ENCODE data around the gene GCFC2. TPM values are rescaled to one million over a fixed set of nuclear protein-coding genes. Genes with fewer than 3 reads are reported as not detected.

The GCFC2 gene
- total RNA-seq, 1 experiment from 2014 or later: 20.1 TPM

DNA sequence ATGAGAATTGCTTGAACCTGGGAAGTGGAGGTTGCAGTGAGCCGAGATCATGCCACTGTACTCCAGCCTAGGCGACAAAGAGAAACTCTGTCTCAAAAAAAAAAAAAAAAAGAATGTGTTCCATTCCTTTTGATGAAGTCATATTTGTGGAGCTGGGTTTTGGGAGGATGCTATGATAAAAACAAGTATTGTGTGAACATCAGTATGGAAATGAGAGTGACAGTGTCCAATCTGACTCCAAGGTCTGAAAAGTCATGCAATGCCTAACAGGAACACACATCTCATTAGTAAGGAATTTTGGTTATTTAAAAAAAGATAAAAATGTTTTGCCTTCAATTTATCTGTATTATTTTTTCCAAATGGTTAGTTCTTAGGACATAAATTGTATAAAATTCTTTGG lies 11.8 kb downstream of the GCFC2 start:
- Histone ChIP-seq H3K27ac (ENCODE audit: low read depth, low read length) (no peak overlapping the region), H3K4me3 (replicated peaks in 1 of 2; ENCODE audit: low read depth in 1 of 2, low read length in 2 of 2) (no peak overlapping the region), H3K27me3 (ENCODE audit: insufficient read depth, low read length) (no peaks in the 10 kb centered on the region), H3K36me3 (ENCODE audit: control insufficient read depth in 1 of 2, insufficient read depth in 2 of 2, low read length in 2 of 2) (peaks cover 12 to 28% of the 10 kb centered on the region in 2 experiments; a peak in 3 of 4 replicates), H3K9me3 (ENCODE audit: control insufficient read depth in 1 of 2, insufficient read depth in 1 of 2, low read depth in 1 of 2, low read length in 2 of 2) (no peaks in the 10 kb centered on the region), H3K4me1 (ENCODE audit: control insufficient read depth in 1 of 2, insufficient read depth in 2 of 2, low read length in 2 of 2) (no peaks in the 10 kb centered on the region), H3K9ac (ENCODE audit: low read length) (no peak overlapping the region), H3K9me2 (ENCODE audit: insufficient read depth) (no peaks in the 10 kb centered on the region), H3K79me2 (ENCODE audit: insufficient read depth, low read length) (no peaks in the 10 kb centered on the region), H2AFZ (ENCODE audit: low read depth, low read length, poor library complexity, severe bottlenecking) (no peak overlapping the region), H3K4me2 (ENCODE audit: low read length) (no peak overlapping the region), H4K20me1 (ENCODE audit: insufficient read depth) (no peaks in the 10 kb centered on the region)
- intact Hi-C loops (cut with micrococcal nuclease): no loop called here
- ChIA-PET RAD21 (ENCODE audit: low non-redundant PET in 1 of 2, low total read pairs in 2 of 2, uncharacterized antibody in 2 of 2, unreplicated experiment in 2 of 2) (no interaction called here), POLR2A (no interaction called here), CTCF (interaction anchor here (0.6 kb wide), 1 partner anchor 1243 kb away, joined by 3 read pairs; no protein-coding TSS in a partner anchor)
- no TSS peak for BruUV-seq (replicated peaks)
- TF ChIP-seq SP1 (IDR thresholded peaks at IDR 0.05; ENCODE audit: low read depth) (no peak), POLR2A (IDR thresholded peaks at IDR 0.05; ENCODE audit: borderline replicate concordance, extremely low read depth, insufficient read depth, insufficient read length) (no peak), SRF (IDR thresholded peaks at IDR 0.05; ENCODE audit: low read depth) (no peak), SIN3A (IDR thresholded peaks at IDR 0.05; ENCODE audit: low read depth) (no peak), CEBPB (IDR thresholded peaks at IDR 0.05; ENCODE audit: low read depth) (no peak), ATF3 (IDR thresholded peaks at IDR 0.05) (no peak), JUND (IDR thresholded peaks at IDR 0.05) (no peak), ZNF274 (IDR thresholded peaks at IDR 0.05; ENCODE audit: low read depth, low read length) (no peak)
- TF ChIP-seq, protein P1, sequence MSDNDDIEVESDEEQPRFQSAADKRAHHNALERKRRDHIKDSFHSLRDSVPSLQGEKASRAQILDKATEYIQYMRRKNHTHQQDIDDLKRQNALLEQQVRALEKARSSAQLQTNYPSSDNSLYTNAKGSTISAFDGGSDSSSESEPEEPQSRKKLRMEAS (IDR thresholded peaks at IDR 0.05): no peak
- TF ChIP-seq, protein P2, sequence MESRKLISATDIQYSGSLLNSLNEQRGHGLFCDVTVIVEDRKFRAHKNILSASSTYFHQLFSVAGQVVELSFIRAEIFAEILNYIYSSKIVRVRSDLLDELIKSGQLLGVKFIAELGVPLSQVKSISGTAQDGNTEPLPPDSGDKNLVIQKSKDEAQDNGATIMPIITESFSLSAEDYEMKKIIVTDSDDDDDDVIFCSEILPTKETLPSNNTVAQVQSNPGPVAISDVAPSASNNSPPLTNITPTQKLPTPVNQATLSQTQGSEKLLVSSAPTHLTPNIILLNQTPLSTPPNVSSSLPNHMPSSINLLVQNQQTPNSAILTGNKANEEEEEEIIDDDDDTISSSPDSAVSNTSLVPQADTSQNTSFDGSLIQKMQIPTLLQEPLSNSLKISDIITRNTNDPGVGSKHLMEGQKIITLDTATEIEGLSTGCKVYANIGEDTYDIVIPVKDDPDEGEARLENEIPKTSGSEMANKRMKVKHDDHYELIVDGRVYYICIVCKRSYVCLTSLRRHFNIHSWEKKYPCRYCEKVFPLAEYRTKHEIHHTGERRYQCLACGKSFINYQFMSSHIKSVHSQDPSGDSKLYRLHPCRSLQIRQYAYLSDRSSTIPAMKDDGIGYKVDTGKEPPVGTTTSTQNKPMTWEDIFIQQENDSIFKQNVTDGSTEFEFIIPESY (IDR thresholded peaks at IDR 0.05; ENCODE audit: extremely low read depth, insufficient replicate concordance, low read length): no peak
- TF ChIP-seq, protein P3, sequence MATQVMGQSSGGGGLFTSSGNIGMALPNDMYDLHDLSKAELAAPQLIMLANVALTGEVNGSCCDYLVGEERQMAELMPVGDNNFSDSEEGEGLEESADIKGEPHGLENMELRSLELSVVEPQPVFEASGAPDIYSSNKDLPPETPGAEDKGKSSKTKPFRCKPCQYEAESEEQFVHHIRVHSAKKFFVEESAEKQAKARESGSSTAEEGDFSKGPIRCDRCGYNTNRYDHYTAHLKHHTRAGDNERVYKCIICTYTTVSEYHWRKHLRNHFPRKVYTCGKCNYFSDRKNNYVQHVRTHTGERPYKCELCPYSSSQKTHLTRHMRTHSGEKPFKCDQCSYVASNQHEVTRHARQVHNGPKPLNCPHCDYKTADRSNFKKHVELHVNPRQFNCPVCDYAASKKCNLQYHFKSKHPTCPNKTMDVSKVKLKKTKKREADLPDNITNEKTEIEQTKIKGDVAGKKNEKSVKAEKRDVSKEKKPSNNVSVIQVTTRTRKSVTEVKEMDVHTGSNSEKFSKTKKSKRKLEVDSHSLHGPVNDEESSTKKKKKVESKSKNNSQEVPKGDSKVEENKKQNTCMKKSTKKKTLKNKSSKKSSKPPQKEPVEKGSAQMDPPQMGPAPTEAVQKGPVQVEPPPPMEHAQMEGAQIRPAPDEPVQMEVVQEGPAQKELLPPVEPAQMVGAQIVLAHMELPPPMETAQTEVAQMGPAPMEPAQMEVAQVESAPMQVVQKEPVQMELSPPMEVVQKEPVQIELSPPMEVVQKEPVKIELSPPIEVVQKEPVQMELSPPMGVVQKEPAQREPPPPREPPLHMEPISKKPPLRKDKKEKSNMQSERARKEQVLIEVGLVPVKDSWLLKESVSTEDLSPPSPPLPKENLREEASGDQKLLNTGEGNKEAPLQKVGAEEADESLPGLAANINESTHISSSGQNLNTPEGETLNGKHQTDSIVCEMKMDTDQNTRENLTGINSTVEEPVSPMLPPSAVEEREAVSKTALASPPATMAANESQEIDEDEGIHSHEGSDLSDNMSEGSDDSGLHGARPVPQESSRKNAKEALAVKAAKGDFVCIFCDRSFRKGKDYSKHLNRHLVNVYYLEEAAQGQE (IDR thresholded peaks at IDR 0.05; ENCODE audit: low read depth): no peak
- DNase-seq (ENCODE audit: low read depth, low spot score): no peak
- no peak for ATAC-seq

All from HCT116 (cell line).